Measurements from ENCODE around the gene SLC35E1.

Gene SLC35E1

DNA sequence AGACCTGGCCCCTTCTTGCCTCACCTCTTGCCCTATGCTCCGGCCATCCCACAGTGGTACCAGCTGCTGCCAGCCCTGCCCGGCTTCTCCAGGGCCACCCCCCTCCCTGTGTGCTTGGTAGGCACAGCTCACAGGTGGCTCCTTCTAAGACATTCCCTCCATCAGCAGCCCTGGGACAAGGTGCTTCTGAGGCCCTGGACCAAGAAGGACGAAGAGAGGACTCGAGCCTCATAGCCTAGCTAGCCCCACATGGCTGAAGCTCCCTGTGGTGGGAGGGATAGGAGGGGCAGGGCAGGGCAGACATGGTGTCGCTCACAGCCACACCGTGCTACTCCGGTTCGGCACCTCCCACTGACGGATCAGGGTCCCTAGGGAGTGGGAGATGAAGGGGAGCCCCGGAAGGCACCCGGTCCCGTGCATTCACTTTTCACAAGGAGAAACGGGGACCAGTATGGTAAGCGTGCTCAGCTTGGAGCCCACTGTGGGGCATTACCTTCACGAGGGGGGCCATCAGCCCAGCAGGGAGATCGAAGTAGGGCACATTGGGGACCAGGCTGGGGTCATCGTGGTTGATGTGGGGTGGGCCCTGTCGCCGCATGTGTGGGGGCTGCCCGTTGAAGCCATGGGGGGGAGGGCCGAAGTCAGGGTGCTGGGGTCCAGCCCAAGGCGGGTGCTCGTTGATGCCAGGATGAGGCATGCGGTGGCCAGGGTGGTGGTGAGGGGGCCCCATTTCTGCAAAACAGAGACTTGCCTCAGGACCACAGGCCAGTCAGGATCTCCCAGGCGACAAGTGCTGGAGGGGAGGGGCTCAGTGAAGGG, 49.4 kb downstream of the SLC35E1 start:
- no peak for DNase-seq
- Histone ChIP-seq H3K27ac (no peak overlapping the region), H3K4me3 (ENCODE audit: low read depth, low read length) (no peak overlapping the region), H3K36me3 (replicated peaks) (peaks cover 91% of the 10 kb centered on the region), H3K27me3 (replicated peaks) (no peaks in the 10 kb centered on the region)
- in situ Hi-C loops (cut with HindIII; ENCODE audit: low pct_ligation_motif_present, low sequenced_read_pairs): no loop called here
- TF ChIP-seq, protein P1, sequence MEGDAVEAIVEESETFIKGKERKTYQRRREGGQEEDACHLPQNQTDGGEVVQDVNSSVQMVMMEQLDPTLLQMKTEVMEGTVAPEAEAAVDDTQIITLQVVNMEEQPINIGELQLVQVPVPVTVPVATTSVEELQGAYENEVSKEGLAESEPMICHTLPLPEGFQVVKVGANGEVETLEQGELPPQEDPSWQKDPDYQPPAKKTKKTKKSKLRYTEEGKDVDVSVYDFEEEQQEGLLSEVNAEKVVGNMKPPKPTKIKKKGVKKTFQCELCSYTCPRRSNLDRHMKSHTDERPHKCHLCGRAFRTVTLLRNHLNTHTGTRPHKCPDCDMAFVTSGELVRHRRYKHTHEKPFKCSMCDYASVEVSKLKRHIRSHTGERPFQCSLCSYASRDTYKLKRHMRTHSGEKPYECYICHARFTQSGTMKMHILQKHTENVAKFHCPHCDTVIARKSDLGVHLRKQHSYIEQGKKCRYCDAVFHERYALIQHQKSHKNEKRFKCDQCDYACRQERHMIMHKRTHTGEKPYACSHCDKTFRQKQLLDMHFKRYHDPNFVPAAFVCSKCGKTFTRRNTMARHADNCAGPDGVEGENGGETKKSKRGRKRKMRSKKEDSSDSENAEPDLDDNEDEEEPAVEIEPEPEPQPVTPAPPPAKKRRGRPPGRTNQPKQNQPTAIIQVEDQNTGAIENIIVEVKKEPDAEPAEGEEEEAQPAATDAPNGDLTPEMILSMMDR (IDR thresholded peaks at IDR 0.05; ENCODE audit: low read depth, low read length, missing control alignments): no peak

GRCh38 chr19:16521715-16522289, 50.4 kb downstream of the SLC35E1 start:
- no peaks in the 10 kb centered on the region for H3K27me3 ChIP-seq (replicated peaks)
- in situ Hi-C loops (cut with HindIII; ENCODE audit: low pct_ligation_motif_present, low sequenced_read_pairs): no loop called here
- peaks cover 87% of the 10 kb centered on the region for H3K36me3 ChIP-seq (replicated peaks)
- TF ChIP-seq, protein P1 (IDR thresholded peaks at IDR 0.05; ENCODE audit: low read depth, low read length, missing control alignments): no peak
- no peak overlapping the region for H3K27ac ChIP-seq
- no peak overlapping the region for H3K4me3 ChIP-seq (ENCODE audit: low read depth, low read length)
- DNase-seq: no peak

GRCh38 chr19:16520986-16521624, 51.1 kb downstream of the SLC35E1 start:
- TF ChIP-seq, protein P1 (IDR thresholded peaks at IDR 0.05; ENCODE audit: low read depth, low read length, missing control alignments): no peak
- no peak for DNase-seq
- in situ Hi-C loops (cut with HindIII; ENCODE audit: low pct_ligation_motif_present, low sequenced_read_pairs): no loop called here
- Histone ChIP-seq H3K4me3 (ENCODE audit: low read depth, low read length) (no peak overlapping the region), H3K27me3 (replicated peaks) (no peaks in the 10 kb centered on the region), H3K36me3 (replicated peaks) (peaks cover 82% of the 10 kb centered on the region), H3K27ac (no peak overlapping the region)

- TF ChIP-seq, protein P1 (IDR thresholded peaks at IDR 0.05; ENCODE audit: low read depth, low read length, missing control alignments): no peak
- in situ Hi-C loops (cut with HindIII; ENCODE audit: low pct_ligation_motif_present, low sequenced_read_pairs): no loop called here
Observed at GRCh38 chr19:16520074-16520973, 51.9 kb downstream of the SLC35E1 start.

DNA sequence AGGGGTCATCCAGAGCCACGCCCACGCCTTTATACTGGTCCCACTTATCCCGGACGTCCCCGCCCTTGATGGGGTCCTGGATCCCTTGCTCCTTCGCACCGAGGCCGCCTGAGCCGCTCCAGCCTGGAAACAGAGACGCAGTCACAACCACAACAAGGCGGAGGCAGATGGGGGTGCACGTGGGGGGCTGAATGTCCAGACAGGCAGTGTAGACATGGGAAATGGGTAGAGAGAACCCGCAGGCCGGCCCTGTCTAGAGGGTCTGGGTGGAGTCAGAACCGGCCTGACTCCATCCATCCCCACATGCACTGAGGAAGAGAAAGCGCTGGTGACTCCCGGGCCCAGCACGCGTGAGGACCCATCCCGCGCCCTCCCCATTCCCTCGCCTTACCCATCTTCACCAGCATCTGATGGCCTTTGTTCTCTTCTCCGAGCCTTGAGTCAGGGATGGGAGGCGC, 53.0 kb downstream of the SLC35E1 start:
- TF ChIP-seq, protein P1 (IDR thresholded peaks at IDR 0.05; ENCODE audit: low read depth, low read length, missing control alignments): no peak
- in situ Hi-C loops (cut with HindIII; ENCODE audit: low pct_ligation_motif_present, low sequenced_read_pairs): no loop called here
- DNase-seq: no peak
- Histone ChIP-seq H3K27me3 (replicated peaks) (no peaks in the 10 kb centered on the region), H3K27ac (no peak overlapping the region), H3K36me3 (replicated peaks) (peaks cover 70% of the 10 kb centered on the region), H3K4me3 (ENCODE audit: low read depth, low read length) (no peak overlapping the region)

More at GRCh38 chr19:16520074-16520973, 51.9 kb downstream of the SLC35E1 start:
- Histone ChIP-seq H3K4me3 (ENCODE audit: low read depth, low read length) (no peak overlapping the region), H3K27me3 (replicated peaks) (no peaks in the 10 kb centered on the region), H3K36me3 (replicated peaks) (peaks cover 74% of the 10 kb centered on the region), H3K27ac (no peak overlapping the region)
- no peak for DNase-seq
